ENCODE results near the gene NOTCH3.

Gene NOTCH3

GRCh38 chr19:15123031-15123890 is 77.5 kb downstream of the NOTCH3 start:
- DNase-seq (ENCODE audit: low spot score): no peak

GRCh38 chr19:15122331-15123030 is 78.3 kb downstream of the NOTCH3 start:
- DNase-seq (ENCODE audit: low spot score): no peak

GRCh38 chr19:15120135-15121026 is 80.4 kb downstream of the NOTCH3 start:
- DNase-seq (ENCODE audit: low spot score): no peak

- DNase-seq (ENCODE audit: low spot score): no peak
Observed at GRCh38 chr19:15118789-15119494, 81.9 kb downstream of the NOTCH3 start.

- no peak for DNase-seq (ENCODE audit: low spot score)
Observed at GRCh38 chr19:15118248-15118647, 82.5 kb downstream of the NOTCH3 start.

- DNase-seq (ENCODE audit: low spot score): no peak
Observed at GRCh38 chr19:15116856-15117255, 83.9 kb downstream of the NOTCH3 start.

GRCh38 chr19:15115762-15116615 is 84.8 kb downstream of the NOTCH3 start:
- no peak for DNase-seq (ENCODE audit: low spot score)

- DNase-seq (ENCODE audit: low spot score): no peak
Observed at GRCh38 chr19:15115080-15115479, 85.7 kb downstream of the NOTCH3 start.

GRCh38 chr19:15114153-15114540 is 86.6 kb downstream of the NOTCH3 start:
- DNase-seq (ENCODE audit: low spot score): no peak

GRCh38 chr19:15113245-15114152 is 87.3 kb downstream of the NOTCH3 start:
- DNase-seq (ENCODE audit: low spot score): no peak

GRCh38 chr19:15112385-15112784 is 88.4 kb downstream of the NOTCH3 start:
- peak; percentile 20 for DNase-seq (ENCODE audit: low spot score)

GRCh38 chr19:15111758-15112157 is 89.0 kb downstream of the NOTCH3 start:
- DNase-seq (ENCODE audit: low spot score): no peak

- no peak for DNase-seq (ENCODE audit: low spot score)
Observed at GRCh38 chr19:15110418-15110815, 90.4 kb downstream of the NOTCH3 start.

- no peak for DNase-seq (ENCODE audit: low spot score)
Observed at GRCh38 chr19:15109768-15110417, 90.9 kb downstream of the NOTCH3 start.

Measured in SW480 (cell line).